K562 (cell line): Measurements from ENCODE around the gene HEMK1. TPM values are rescaled to one million over a fixed set of nuclear protein-coding genes. Genes with fewer than 3 reads are reported as not detected.

Experiments
- MAFG ChIP-seq: fragments of 450-650 bp; conservative IDR thresholded peaks from 2 replicates; pipeline ENCODE4 v1.6.1; 2016; ENCODE audit warnings: missing genetic modification characterization, missing compliant biosample characterization
- MTF1 ChIP-seq: fragments of 250-450 bp; sonication (Bioruptor Pico); IDR thresholded peaks from 2 replicates; pipeline ENCODE4 v1.9.0; 2021; ENCODE audit warnings: moderate library complexity, mild to moderate bottlenecking, inconsistent platforms, borderline replicate concordance
- REST ChIP-seq, 2 experiments: fragments of 450-650 bp; formaldehyde crosslinking in 1 of 2; IDR thresholded peaks; 2 replicates each; pipeline versions ENCODE4 v1.4.0 to v1.6.1; 2014 to 2020; ENCODE audit warnings: mild to moderate bottlenecking in 2 of 2, borderline replicate concordance in 1 of 2, low read depth in 1 of 2
- TRIM24 ChIP-seq, 2 experiments: fragments of 450-650 bp; IDR thresholded peaks; 2 replicates each; pipeline ENCODE4 v1.6.1; 2016
- ZNF589 ChIP-seq: fragments of 200-800 bp; sonication (Bioruptor generic); IDR thresholded peaks from 2 replicates; pipeline ENCODE4 v1.6.1; 2016; ENCODE audit warnings: low read depth, missing genetic modification characterization, missing compliant biosample characterization
- polyA plus RNA-seq, 8 experiments: library from polyadenylated mRNA; depleted of rRNA in 4 of 8; stranded (reverse) in 5 of 8; unstranded in 3 of 8; fragments of >200 nt; fragmentation: Nextera tagmentation in 2 of 8; fragmentation: Illumina TruSeq in 1 of 8; extraction: Ambion mirVana in 2 of 8; extraction: Trizol in 1 of 8; gene quantifications; 2 replicates each; pipeline versions ENCODE4 v1.2.1 to v1.2.3, GENCODE V29; 2011 to 2014; ENCODE audit warnings: inconsistent platforms in 1 of 8, missing spikeins in 1 of 8
- total RNA-seq, 7 experiments: library from RNA; depleted of rRNA in 6 of 7; stranded (reverse); fragments of >200 nt in 6 of 7; fragmentation: Illumina TruSeq in 2 of 7; extraction: Trizol in 2 of 7; gene quantifications; 2 replicates each; pipeline versions ENCODE4 v1.2.1 to v1.2.3, GENCODE V29; 2011 to 2021; ENCODE audit warnings: low replicate concordance in 1 of 7
- TF ChIP-seq, protein P1 (sequence below): fragments of 450-650 bp; IDR thresholded peaks from 2 replicates; pipeline ENCODE4 v1.6.1; 2016; ENCODE audit warnings: low read depth
- TF ChIP-seq, protein P2 (sequence below), 3 experiments: IDR thresholded peaks in 2 of 3; conservative IDR thresholded peaks in 1 of 3; 2 replicates each; pipeline ENCODE4 v1.5.1; 2011 to 2012; ENCODE audit warnings: low read length in 3 of 3, mild to moderate bottlenecking in 3 of 3, control low read depth in 2 of 3, improper control_type of control experiment in 1 of 3, inconsistent platforms in 1 of 3, low read depth in 1 of 3, mixed read lengths in 1 of 3, moderate library complexity in 1 of 3; ENCODE audit not compliant: insufficient read depth in 2 of 3

Gene HEMK1
- total and polyA plus RNA-seq, 9 of the 15 experiments (the other 6 are each of a cell fraction or from before 2014, with no cell fraction given), result 2.0 to 16.8 (median 11.4) TPM

- no peak for TF ChIP-seq TRIM24 (IDR thresholded peaks at IDR 0.05)
- TF ChIP-seq, protein P1, sequence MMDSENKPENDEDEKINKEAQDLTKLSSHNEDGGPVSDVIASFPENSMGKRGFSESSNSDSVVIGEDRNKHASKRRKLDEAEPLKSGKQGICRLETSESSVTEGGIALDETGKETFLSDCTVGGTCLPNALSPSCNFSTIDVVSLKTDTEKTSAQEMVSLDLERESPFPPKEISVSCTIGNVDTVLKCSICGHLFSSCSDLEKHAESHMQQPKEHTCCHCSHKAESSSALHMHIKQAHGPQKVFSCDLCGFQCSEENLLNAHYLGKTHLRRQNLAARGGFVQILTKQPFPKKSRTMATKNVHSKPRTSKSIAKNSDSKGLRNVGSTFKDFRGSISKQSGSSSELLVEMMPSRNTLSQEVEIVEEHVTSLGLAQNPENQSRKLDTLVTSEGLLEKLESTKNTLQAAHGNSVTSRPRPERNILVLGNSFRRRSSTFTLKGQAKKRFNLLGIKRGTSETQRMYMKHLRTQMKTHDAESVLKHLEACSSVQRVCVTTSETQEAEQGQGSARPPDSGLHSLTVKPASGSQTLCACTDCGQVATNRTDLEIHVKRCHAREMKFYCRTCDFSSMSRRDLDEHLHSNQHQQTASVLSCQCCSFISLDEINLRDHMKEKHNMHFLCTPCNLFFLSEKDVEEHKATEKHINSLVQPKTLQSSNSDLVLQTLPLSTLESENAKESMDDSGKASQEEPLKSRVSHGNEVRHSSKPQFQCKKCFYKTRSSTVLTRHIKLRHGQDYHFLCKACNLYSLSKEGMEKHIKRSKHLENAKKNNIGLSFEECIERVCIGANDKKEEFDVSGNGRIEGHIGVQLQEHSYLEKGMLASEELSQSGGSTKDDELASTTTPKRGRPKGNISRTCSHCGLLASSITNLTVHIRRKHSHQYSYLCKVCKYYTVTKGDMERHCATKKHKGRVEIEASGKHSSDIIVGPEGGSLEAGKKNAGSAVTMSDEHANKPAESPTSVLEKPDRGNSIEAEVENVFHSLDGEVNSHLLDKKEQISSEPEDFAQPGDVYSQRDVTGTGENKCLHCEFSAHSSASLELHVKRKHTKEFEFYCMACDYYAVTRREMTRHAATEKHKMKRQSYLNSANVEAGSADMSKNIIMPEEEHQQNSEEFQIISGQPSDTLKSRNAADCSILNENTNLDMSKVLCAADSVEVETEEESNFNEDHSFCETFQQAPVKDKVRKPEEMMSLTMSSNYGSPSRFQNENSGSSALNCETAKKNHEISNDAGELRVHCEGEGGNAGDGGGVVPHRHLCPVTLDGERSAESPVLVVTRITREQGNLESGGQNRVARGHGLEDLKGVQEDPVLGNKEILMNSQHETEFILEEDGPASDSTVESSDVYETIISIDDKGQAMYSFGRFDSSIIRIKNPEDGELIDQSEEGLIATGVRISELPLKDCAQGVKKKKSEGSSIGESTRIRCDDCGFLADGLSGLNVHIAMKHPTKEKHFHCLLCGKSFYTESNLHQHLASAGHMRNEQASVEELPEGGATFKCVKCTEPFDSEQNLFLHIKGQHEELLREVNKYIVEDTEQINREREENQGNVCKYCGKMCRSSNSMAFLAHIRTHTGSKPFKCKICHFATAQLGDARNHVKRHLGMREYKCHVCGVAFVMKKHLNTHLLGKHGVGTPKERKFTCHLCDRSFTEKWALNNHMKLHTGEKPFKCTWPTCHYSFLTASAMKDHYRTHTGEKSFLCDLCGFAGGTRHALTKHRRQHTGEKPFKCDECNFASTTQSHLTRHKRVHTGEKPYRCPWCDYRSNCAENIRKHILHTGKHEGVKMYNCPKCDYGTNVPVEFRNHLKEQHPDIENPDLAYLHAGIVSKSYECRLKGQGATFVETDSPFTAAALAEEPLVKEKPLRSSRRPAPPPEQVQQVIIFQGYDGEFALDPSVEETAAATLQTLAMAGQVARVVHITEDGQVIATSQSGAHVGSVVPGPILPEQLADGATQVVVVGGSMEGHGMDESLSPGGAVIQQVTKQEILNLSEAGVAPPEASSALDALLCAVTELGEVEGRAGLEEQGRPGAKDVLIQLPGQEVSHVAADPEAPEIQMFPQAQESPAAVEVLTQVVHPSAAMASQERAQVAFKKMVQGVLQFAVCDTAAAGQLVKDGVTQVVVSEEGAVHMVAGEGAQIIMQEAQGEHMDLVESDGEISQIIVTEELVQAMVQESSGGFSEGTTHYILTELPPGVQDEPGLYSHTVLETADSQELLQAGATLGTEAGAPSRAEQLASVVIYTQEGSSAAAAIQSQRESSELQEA, result no peak
- TF ChIP-seq ZNF589 (CRISPR knock-in tag), result no peak
- TF ChIP-seq MAFG (tag), result no peak
- TF ChIP-seq REST (IDR thresholded peaks at IDR 0.05; ENCODE audit: borderline replicate concordance), result peak; percentile 35; the same call in 1 of the 2 replicates
- TF ChIP-seq REST (CRISPR knock-in tag; IDR thresholded peaks at IDR 0.05; ENCODE audit: low read depth), result no peak
- TF ChIP-seq MTF1, result no peak
- TF ChIP-seq, protein P2, sequence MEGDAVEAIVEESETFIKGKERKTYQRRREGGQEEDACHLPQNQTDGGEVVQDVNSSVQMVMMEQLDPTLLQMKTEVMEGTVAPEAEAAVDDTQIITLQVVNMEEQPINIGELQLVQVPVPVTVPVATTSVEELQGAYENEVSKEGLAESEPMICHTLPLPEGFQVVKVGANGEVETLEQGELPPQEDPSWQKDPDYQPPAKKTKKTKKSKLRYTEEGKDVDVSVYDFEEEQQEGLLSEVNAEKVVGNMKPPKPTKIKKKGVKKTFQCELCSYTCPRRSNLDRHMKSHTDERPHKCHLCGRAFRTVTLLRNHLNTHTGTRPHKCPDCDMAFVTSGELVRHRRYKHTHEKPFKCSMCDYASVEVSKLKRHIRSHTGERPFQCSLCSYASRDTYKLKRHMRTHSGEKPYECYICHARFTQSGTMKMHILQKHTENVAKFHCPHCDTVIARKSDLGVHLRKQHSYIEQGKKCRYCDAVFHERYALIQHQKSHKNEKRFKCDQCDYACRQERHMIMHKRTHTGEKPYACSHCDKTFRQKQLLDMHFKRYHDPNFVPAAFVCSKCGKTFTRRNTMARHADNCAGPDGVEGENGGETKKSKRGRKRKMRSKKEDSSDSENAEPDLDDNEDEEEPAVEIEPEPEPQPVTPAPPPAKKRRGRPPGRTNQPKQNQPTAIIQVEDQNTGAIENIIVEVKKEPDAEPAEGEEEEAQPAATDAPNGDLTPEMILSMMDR (IDR thresholded peaks at IDR 0.05 in 2 of 3, conservative IDR thresholded peaks at IDR 0.05 in 1 of 3; ENCODE audit: insufficient read depth in 2 of 3, low read depth in 1 of 3, low read length in 3 of 3), result peak; percentile 20 to 59 (median 24); a peak in 3 of 6 replicates
Measured at GRCh38 chr3:50573566-50574443, 4.5 kb downstream of the HEMK1 start (continued).
